Stimulated activated CD8-positive, alpha-beta memory T cell treated with anti-CD3 and anti-CD28 coated beads, Interleukin-7, amount 100 ng/mL, for 48 hours (primary cell): Measurements from ENCODE around the gene NFATC3.
A peak's percentile ranks its signal among the peaks of the same experiment; 100 is the strongest.

Source experiments
- DNase-seq, 2 donors: peaks; one replicate each; pipeline ENCODE4 v3.0.0-alpha.2; 2020; ENCODE audit warnings: low read depth in 1 of 2; ENCODE audit errors: extremely low read depth in 1 of 2

Gene NFATC3

DNA sequence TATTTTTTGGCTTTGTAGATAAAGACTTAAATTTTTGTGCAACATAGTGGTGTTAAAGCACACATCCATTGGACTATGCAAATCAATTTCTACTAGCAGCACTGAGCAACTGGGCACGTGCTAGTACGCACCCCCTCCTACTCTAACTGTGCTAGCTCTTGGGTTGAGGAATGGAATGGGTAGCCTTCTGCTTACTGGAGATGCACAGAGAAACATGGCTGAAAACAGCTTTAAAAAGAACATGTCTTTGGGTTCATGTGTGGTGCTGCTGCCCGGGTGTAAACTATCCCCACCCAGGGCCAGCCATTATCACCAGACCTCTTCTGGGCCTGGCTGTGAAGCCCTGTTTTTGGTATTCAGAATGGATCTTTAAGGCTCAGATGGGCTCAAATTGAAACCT, 143.5 kb downstream of the NFATC3 start:
- no peak for DNase-seq

DNA sequence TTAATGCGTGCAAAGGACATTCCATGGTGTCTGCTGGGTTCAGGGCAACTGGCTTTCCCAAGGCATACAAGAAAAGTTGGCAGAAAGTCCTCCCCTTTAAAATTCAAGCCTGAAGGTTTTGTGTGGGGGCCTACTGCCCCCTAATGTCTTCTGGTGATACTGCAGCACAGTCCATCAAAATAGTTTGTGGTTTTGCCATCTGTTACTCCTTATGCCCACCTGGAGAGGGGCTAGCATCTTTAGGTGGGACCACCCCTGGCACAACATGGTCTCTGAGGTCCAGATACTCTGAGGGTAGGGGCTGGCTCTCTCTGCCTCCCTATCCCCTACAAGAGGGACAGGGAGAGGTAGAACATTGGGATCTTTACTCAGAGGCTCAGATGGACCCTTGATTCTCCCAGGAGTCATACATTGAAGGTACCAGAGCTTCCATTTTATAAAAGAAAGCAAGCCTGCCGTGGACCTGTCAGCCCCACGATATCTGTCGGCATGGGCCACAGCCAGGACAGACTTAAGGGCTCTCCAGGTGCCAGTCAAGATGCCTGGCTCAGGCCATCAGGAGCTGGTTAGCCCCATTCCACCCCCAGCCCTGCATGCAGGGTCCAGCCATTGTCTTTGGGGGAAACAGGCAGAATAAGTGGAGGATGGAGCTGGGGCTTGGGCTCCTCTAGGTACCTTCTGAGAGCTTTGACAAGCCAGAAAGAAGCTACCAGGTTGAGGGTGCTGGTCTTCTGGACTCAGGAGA, 144.4 kb downstream of the NFATC3 start:
- no peak for DNase-seq

GRCh38 chr16:68230176-68230571, 145.0 kb downstream of the NFATC3 start:
- DNase-seq = no peak

DNA sequence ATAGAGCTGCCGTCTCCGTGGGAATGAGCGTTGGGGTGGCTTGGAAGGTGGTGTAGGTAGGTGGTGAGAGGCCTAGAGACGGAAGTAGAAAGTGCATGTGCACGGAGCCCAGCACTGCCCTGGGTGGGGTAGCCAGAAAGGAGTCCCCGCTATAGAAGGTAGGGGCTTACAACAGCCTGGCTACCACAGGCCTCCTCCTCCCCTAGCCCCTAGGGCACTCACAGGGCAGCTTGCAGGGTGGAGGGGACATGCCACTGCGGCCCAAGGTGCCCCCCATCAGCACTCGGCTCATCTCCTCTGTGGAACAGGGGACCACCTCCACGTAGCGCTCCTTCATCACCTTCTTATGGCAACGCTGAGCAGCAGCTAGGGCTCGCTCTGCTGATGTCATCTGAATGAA, 145.8 kb downstream of the NFATC3 start:
- DNase-seq = no peak

- DNase-seq = no peak
Observed at GRCh38 chr16:68231384-68232136, 146.4 kb downstream of the NFATC3 start.

DNA sequence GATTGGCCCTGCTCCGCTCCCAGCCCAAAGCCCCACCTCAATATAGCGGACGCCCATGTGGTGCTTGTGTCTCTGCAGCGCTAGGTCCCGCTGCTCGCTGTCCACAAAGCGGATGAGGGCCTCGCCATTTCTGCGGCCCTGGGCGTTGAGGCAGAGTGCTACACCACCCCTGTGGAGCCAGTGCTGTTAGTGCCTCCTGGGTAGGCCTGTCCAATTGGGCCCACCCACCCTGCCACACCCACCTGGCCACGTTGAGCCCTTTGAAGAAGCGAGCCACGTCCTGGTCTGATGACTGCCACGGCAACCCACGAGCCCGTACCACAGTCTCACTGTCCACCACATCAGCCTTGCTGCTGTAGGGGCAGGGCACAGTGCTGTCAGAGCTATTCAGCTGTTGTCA, 147.2 kb downstream of the NFATC3 start:
- DNase-seq = no peak

DNA sequence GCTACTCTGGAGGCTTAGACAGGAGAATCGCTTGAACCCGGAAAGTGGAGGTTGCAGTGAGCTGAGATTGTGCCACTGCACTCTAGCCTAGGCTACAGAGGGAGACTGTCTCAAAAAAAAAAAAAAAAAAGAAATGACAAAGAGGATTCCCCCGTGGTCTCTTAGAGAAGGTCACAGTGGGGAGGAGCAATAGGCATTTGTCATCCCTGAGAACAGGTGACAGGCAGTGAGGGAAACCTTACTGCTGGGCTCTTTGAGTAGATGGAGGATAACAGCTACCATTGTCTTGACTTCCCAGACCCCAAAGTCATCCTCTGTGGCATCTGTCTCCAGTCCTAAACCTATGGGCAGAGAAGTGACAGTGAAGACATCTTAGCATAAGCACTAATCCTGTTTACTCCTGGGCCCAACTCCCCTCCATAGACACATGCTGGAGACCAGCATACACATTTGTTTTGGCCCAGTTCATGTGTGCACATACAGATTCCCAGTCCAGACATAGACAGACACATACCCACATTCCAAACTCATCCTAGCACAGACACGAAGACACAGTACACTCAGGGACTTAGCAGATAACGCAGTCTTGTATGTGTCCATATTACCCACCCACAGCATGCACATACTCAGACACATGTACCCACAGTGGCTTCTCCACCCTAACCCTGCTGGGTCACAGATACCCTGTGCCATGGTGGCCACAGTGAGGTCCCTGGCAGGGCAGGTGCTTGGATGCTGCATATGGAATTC, 148.1 kb downstream of the NFATC3 start:
- no peak for DNase-seq

- DNase-seq = no peak
Observed at GRCh38 chr16:68233835-68234187, 148.6 kb downstream of the NFATC3 start.

DNA sequence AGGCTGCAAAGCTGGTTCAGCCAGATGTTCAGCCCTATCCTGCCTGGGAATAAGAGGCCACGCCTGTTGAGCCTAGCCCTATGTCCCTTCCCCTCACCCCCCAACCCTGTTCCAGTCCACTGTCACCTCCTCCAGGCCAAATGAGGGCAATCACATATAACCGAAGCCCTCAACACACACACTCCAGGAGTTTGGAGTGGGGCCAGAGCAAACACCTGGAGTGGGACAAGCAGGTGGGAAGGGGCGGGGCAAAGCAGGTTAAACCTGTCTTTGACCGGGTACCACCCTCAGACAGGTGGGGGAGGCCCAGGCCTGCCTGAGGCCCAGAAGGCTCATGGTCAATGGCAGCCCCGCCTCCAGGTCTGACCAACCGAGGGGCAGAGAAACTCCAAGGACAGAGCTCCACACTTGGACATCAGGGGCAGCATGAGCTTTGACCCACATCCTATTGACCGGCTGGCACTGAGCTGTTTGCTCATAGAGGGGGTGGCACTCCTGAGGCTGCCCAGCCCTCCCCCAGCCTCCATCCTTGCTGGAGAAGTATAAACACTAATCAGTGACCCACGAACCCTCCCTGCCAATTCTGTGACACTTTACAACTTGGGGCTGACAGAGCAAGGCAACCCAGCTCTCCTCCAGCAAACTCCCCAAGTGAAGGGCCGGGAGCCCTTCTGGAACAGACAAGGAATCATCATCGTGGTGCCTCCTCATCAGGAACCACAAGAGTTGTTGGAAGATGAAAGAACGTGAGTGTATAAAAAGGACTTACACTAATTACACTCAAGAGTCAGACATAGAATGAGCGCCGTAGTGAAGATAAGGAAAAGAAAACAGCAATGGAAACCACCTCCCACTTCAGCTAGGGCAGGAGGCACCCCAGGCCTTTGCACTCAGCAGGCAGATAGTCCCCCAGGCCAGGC, 149.3 kb downstream of the NFATC3 start:
- DNase-seq = no peak

GRCh38 chr16:68235108-68235886, 150.1 kb downstream of the NFATC3 start:
- DNase-seq = no peak

DNA sequence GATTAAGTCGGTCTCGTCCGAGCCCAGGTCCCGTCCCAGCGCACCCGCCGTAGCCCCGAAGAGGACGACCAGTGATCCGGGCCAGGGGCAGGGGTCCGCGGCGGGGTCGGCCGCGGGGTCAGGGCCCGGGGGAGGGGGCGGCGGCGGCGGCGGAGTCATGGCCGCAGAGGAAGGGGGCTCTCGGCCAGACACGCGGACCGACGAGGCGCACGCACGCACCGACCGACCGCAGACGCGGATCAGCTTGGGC, 150.6 kb downstream of the NFATC3 start, which contains the start of gene ESRP2:
TSS of gene ESRP2 (minus strand) at position 241 of the 250 bp plus-strand sequence. CDS start at position 159, 82 bp downstream.
- DNase-seq = no peak

DNA sequence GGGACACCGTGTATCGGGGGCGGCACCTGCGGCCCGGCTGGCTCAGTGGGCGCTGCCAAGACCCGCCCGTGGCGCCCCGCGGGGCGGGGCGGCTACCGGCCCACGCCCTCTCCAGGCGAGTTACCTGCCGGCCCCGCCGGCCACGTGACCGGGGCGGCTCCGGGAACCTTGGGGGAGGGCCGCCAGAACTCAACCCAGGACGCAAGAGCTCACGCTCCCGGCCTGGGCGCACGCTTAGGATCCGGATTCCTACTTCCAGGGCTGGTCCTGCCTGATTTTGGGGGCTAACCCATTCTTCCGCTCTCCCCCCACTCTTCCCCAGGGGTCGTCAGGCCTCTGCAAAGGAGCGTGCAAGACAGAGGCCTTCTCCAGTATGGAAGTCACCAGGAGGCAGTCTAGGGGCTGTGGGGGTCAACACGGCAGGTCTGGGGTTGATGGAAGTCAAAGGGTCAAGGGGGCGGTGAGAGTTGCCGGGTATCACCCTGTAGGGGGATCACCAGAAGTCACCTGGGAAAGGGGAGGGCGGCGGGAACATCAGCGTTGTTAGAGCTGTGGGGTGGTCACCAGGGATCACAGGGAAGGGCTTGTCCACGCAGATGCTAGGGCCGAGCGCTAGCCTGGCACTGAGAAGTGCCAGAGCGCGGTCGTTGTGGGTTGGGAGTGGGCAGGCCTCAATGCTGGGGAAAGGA, 151.1 kb downstream of the NFATC3 start:
- DNase-seq = no peak

DNA sequence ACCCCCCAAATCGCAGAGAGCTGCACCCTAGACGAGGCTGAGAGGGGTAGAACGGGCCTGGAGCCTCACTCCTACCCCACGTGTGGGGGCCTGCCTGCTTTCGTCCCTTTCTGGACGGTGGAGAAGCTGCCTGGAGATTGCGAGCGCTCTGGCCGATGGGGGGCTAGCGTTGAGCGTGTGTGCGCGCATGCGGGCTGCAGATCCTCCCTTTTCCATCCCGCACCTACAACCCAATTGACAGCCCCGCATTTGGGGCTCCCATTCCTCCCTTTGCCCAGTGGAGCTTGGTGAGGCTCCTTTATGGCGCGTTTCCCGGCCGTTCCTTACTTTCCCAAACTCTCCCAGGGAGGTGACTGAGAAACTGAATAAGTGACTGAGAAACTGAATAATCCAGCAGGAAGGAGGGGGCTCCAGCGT, 151.7 kb downstream of the NFATC3 start:
- DNase-seq = no peak

DNA sequence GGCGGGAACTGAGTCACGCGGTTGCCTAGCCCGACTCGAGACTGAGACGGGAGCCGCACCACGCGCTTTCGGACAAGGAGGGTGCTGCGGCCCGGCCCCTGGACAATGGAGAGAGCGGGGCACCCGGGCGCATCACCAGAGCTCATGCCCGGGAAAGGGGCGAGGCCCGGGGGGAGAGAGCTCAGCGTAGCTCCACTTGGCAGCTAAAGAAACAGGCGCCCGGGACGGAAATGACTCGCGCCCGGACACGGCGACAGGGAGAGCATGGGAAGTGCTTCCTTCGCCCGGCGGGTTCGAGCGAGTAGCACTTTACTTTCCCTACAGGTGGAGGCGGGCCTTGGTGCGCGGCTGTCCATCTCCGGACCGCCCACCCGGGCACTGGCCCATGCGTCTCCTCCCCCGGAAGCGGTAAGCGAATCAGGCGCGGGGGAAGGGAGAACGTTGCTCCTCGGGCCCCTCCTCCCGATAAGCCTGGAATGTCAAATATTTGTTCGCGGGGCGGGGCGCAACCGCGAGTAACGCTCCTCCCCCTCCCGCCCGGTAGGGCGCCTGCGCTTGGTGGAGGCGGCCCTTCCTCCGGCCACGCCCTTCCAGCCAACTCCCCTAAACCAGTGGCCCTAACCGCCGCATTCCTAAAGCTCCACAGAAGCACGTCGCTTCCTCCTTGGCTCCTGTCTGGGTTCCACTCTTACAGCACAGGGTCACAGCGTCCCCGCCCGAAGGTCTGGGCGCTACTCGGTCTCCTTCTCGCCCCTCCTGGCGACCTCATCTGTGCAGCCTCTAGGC, 152.3 kb downstream of the NFATC3 start:
- peak; percentile 84 to 87 for DNase-seq

- no peak for DNase-seq
Observed at GRCh38 chr16:68238029-68238345, 152.8 kb downstream of the NFATC3 start.

- no peak for DNase-seq
Observed at GRCh38 chr16:68242085-68242484, 156.9 kb downstream of the NFATC3 start.

- DNase-seq = no peak
Observed at GRCh38 chr16:68242926-68243858, 158.0 kb downstream of the NFATC3 start.

GRCh38 chr16:68244481-68244902, 159.3 kb downstream of the NFATC3 start:
- DNase-seq = no peak
